HepG2 (cell line): ENCODE data around the gene CABLES1. TPM values are rescaled to one million over a fixed set of nuclear protein-coding genes. Genes with fewer than 3 reads are reported as not detected.
A peak's percentile ranks its signal among the peaks of the same experiment; 100 is the strongest.

Experiments
- ATAC-seq: fragments of 200-7000 bp; cut with Tn5 transposase; 3 replicates; pipeline ENCODE4 v1.9.1; 2020; ENCODE audit warnings: mild to moderate bottlenecking, moderate library complexity
- BruUV-seq: library from RNA; stranded (reverse); fragments of 400-500 nt; replicated peaks from 2 replicates; lab custom pipeline; 2021; lab: Mats Ljungman, UMichigan
- CTCF ChIA-PET: fragments of 300-600 bp; formaldehyde crosslinking; extraction: SDS; loops from one replicate; lab custom pipeline; 2021; ENCODE audit warnings: low total read pairs, inconsistent platforms, low intra/inter-chr PET ratio; lab: Yijun Ruan, JAX
- POLR2A ChIA-PET: fragments of 350-600 bp; sonication (Branson Sonifier 250); formaldehyde crosslinking; loops from one replicate; lab custom pipeline; 2020; ENCODE audit warnings: antibody characterized with exemption, inconsistent platforms; lab: Yijun Ruan, JAX
- DNase-seq: peaks from one replicate; pipeline ENCODE4 v3.0.0-alpha.2; 2015; ENCODE audit warnings: low spot score
- FAIRE-seq: peaks from 3 replicates; lab custom pipeline; 2011; peaks lifted over from hg19 to GRCh38; lab: Jason Lieb, UNC
- H2AFZ ChIP-seq: one replicate; pipeline ENCODE4 v1.6.1; 2011; ENCODE audit warnings: low read length, inconsistent platforms
- H3K27ac ChIP-seq: fragments of 300-600 bp; 3 replicates; pipeline ENCODE4 v1.8.0; 2011; ENCODE audit warnings: mixed run types, mild to moderate bottlenecking, mixed read lengths, low read length, inconsistent platforms; ENCODE audit not compliant: insufficient read depth; ENCODE audit errors: extremely low read length
- H3K27me3 ChIP-seq, 2 experiments: fragments of 200-600 bp in 1 of 2; 2 replicates in 1 of 2; 3 replicates in 1 of 2; pipeline versions ENCODE4 v1.6.0 to v1.8.0; 2011; ENCODE audit warnings: low read length in 2 of 2, mild to moderate bottlenecking in 2 of 2, moderate library complexity in 2 of 2, inconsistent platforms in 1 of 2; ENCODE audit not compliant: insufficient read depth in 2 of 2, control insufficient read depth in 1 of 2
- H3K36me3 ChIP-seq, 2 experiments: fragments of 200-600 bp in 1 of 2; replicated peaks in 1 of 2; 2 replicates in 1 of 2; 3 replicates in 1 of 2; pipeline versions ENCODE4 v1.5.1 to v1.8.0; 2011; ENCODE audit warnings: low read length in 2 of 2, inconsistent platforms in 1 of 2; ENCODE audit not compliant: insufficient read depth in 2 of 2, control insufficient read depth in 1 of 2
- H3K4me1 ChIP-seq: 2 replicates; pipeline ENCODE4 v1.5.1; 2012; ENCODE audit warnings: low read length, inconsistent platforms; ENCODE audit not compliant: insufficient read depth
- H3K4me2 ChIP-seq: 2 replicates; pipeline ENCODE4 v1.6.0; 2011; ENCODE audit warnings: low read depth, low read length, inconsistent platforms
- H3K4me3 ChIP-seq, 3 experiments: fragments of 200-600 bp in 1 of 3; sonication (generic), shearing (Covaris generic) in 1 of 3; replicated peaks in 1 of 3; 2 replicates each; pipeline ENCODE4 v1.5.1; 2011 to 2016; ENCODE audit warnings: low read length in 3 of 3, inconsistent platforms in 2 of 3, low read depth in 2 of 3, mild to moderate bottlenecking in 2 of 3, control low read depth in 1 of 3, mixed read lengths in 1 of 3; ENCODE audit not compliant: insufficient read depth in 1 of 3
- H3K79me2 ChIP-seq: one replicate; pipeline ENCODE4 v1.6.1; 2011; ENCODE audit warnings: low read length, inconsistent platforms; ENCODE audit not compliant: insufficient read depth
- H3K9ac ChIP-seq: 2 replicates; pipeline ENCODE4 v1.6.0; 2011; ENCODE audit warnings: mild to moderate bottlenecking, low read depth, low read length, inconsistent platforms; ENCODE audit not compliant: insufficient read depth
- H3K9me3 ChIP-seq: 2 replicates; pipeline ENCODE4 v1.5.1; 2012; ENCODE audit warnings: mild to moderate bottlenecking, low read length
- H4K20me1 ChIP-seq: 2 replicates; pipeline ENCODE4 v1.6.0; 2011; ENCODE audit warnings: inconsistent platforms, mild to moderate bottlenecking, low read length, moderate library complexity; ENCODE audit not compliant: insufficient read depth
- PAF1 ChIP-seq: IDR thresholded peaks from 2 replicates; pipeline ENCODE4 v1.6.1; 2016; ENCODE audit warnings: missing genetic modification reagents, missing compliant biosample characterization
- XBP1 ChIP-seq: sonication (generic); formaldehyde crosslinking; IDR thresholded peaks from 2 replicates; pipeline ENCODE4 v1.5.0; 2020; ENCODE audit warnings: missing genetic modification reagents
- ZNF646 ChIP-seq: sonication (generic); formaldehyde crosslinking; IDR thresholded peaks from 2 replicates; pipeline ENCODE4 v1.9.0; 2021; ENCODE audit warnings: mild to moderate bottlenecking, missing genetic modification reagents
- WGBS: methylation state at CpG from one replicate; pipeline ENCODE4 v1.1.6; 2017; ENCODE audit warnings: low lambda C conversion rate; 5-methylcytosine and 5-hydroxymethylcytosine counted together
- in situ Hi-C: cut with HindIII; loops from 2 replicates; pipeline ENCODE4 v1.10.0; 2017; ENCODE audit warnings: low pct_unique_long_range_greater_than_20kb; ENCODE audit not compliant: extremely low pct_ligation_motif_present
- intact Hi-C: fragments of 100-400 bp; cut with micrococcal nuclease; formaldehyde crosslinking; loops from one replicate; pipeline ENCODE4 v1.10.0; 2022; ENCODE audit not compliant: unreplicated experiment
- polyA plus RNA-seq, 8 experiments: library from polyadenylated mRNA; depleted of rRNA in 3 of 8; stranded (reverse) in 7 of 8; unstranded in 1 of 8; fragments of >200 nt; fragmentation: Illumina TruSeq in 4 of 8; extraction: Trizol in 4 of 8; gene quantifications; 2 replicates each; pipeline versions ENCODE4 v1.2.1 to v1.2.3, GENCODE V29; 2011 to 2016; ENCODE audit warnings: low read depth in 4 of 8, missing spikeins in 1 of 8, mixed read lengths in 1 of 8; ENCODE audit not compliant: insufficient read depth in 1 of 8
- total RNA-seq, 5 experiments: library from RNA; depleted of rRNA; stranded (reverse); fragments of >200 nt; fragmentation: Illumina TruSeq; extraction: Trizol; gene quantifications; 2 replicates each; pipeline ENCODE4 v1.2.3, GENCODE V29; 2016; ENCODE audit warnings: low read depth in 1 of 5

CABLES1 gene
- total and polyA plus RNA-seq, 2 of the 13 experiments (the other 11 are each of a cell fraction or from before 2014, with no cell fraction given), result 14.7 to 25.8 TPM

GRCh38 chr18:23188068-23188760 lies 52.9 kb downstream of the CABLES1 start:
- Histone ChIP-seq H2AFZ (no peak overlapping the region), H3K27ac (no peak overlapping the region), H4K20me1 (no peaks in the 10 kb centered on the region), H3K9me3 (no peaks in the 10 kb centered on the region), H3K4me1 (peaks cover 30% of the 10 kb centered on the region), H3K4me2 (no peak overlapping the region), H3K4me3 (no peak overlapping the region), H3K36me3 (peaks cover 8 to 29% of the 10 kb centered on the region in 2 experiments; a peak in 4 of 5 replicates), H3K79me2 (peaks cover 11% of the 10 kb centered on the region), H3K27me3 (no peaks in the 10 kb centered on the region), H3K9ac (no peak overlapping the region)
- ChIA-PET CTCF (no interaction called here), POLR2A (no interaction called here)
- in situ Hi-C loops, result no loop called here
- ATAC-seq (no peak), FAIRE-seq (no peak), DNase-seq (no peak)
- intact Hi-C loops, result loop anchor here (5.0 kb wide), 1 partner anchor 56 kb away; no protein-coding TSS in a partner anchor
- no TSS peak for BruUV-seq
- TF ChIP-seq XBP1 (no peak), ZNF646 (0 out of 2 replicates have a peak, but pooled peaks have one; percentile 25), PAF1 (CRISPR knock-in tag) (no peak)
- 83% methylated on average over 6 of the region's 6 CpGs for WGBS
